ENCODE data around the gene SOX9.

DNA sequence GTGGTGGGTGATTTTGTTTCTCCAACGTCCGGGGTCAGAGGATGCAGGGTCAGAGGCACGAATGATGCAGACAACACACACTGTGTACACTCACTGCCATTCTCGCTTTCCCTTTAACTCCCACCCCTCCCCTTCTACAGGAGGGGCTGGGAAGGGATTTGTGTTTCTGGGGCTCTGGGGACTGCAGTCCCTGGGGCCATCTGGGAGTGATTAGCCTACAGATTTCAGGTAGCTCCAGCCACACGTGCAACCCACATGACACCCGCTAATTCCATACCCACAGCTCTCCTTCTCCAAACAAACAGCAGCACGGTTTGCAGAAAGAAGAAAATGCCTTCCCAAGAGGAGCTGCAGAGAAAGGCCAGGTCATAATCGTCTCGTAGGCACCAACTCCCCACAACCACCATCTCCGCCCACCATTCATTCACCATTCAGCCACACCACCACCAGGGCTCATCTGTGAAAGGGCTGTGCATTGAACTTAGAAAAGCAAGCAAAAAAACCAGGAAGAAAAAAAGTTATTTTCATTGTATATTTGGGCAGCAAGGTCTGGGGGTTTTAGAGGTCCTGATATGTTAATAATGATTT is 9.4 kb upstream of the SOX9 start:
- no peak for TF ChIP-seq POLR2A (IDR thresholded peaks at IDR 0.05)
- TF ChIP-seq, protein P1, sequence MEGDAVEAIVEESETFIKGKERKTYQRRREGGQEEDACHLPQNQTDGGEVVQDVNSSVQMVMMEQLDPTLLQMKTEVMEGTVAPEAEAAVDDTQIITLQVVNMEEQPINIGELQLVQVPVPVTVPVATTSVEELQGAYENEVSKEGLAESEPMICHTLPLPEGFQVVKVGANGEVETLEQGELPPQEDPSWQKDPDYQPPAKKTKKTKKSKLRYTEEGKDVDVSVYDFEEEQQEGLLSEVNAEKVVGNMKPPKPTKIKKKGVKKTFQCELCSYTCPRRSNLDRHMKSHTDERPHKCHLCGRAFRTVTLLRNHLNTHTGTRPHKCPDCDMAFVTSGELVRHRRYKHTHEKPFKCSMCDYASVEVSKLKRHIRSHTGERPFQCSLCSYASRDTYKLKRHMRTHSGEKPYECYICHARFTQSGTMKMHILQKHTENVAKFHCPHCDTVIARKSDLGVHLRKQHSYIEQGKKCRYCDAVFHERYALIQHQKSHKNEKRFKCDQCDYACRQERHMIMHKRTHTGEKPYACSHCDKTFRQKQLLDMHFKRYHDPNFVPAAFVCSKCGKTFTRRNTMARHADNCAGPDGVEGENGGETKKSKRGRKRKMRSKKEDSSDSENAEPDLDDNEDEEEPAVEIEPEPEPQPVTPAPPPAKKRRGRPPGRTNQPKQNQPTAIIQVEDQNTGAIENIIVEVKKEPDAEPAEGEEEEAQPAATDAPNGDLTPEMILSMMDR (IDR thresholded peaks at IDR 0.05): peak in 1 of 5 experiments; percentile 6
